ENCODE data around the gene TMEM158. TPM values are rescaled to one million over a fixed set of nuclear protein-coding genes. Genes with fewer than 3 reads are reported as not detected.

TMEM158 gene
- total RNA-seq, 2 experiments from 2014 or later, result not detected

DNA sequence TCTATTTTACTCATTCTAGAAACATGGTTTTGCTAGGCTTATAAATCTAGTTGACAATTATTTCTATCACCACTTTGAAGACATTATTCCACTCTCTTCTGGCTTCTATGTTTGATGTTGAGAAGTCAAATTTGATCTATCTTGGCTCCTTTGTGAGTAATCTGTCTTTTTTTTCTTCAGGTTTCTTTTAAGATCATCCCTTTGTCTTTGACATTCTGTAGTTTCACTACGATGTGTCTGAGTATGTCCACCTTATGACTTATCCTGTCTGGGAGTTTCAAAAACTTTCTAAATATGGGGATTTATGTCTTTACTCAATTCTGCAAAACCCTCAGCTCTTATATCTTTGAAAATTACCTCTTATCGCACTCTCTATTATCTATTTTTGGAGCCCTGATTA lies 41.0 kb upstream of the TMEM158 start:
- H3K9me3 ChIP-seq (ENCODE audit: control insufficient read depth in 1 of 2, insufficient read depth in 1 of 2, low read length in 2 of 2), result no peaks in the 10 kb centered on the region
- H3K4me1 ChIP-seq (ENCODE audit: insufficient read depth, low read length), result no peaks in the 10 kb centered on the region
- H3K4me3 ChIP-seq (ENCODE audit: low read length), result no peak overlapping the region
- H3K27me3 ChIP-seq (ENCODE audit: control insufficient read depth in 1 of 2, insufficient read depth in 2 of 2, low read length in 2 of 2), result no peaks in the 10 kb centered on the region
- DNase-seq (no peak), ATAC-seq (ENCODE audit: poor library complexity) (no peak)
- Mint-ChIP-seq H3K4me3 (no peak overlapping the region), H3K9me3 (no peaks in the 10 kb centered on the region), H3K27ac (no peak overlapping the region), H3K4me1 (ENCODE audit: low read depth) (no peaks in the 10 kb centered on the region), H3K27me3 (no peaks in the 10 kb centered on the region), H3K36me3 (ENCODE audit: low read depth) (no peaks in the 10 kb centered on the region)
- TF ChIP-seq, protein P1, sequence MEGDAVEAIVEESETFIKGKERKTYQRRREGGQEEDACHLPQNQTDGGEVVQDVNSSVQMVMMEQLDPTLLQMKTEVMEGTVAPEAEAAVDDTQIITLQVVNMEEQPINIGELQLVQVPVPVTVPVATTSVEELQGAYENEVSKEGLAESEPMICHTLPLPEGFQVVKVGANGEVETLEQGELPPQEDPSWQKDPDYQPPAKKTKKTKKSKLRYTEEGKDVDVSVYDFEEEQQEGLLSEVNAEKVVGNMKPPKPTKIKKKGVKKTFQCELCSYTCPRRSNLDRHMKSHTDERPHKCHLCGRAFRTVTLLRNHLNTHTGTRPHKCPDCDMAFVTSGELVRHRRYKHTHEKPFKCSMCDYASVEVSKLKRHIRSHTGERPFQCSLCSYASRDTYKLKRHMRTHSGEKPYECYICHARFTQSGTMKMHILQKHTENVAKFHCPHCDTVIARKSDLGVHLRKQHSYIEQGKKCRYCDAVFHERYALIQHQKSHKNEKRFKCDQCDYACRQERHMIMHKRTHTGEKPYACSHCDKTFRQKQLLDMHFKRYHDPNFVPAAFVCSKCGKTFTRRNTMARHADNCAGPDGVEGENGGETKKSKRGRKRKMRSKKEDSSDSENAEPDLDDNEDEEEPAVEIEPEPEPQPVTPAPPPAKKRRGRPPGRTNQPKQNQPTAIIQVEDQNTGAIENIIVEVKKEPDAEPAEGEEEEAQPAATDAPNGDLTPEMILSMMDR (IDR thresholded peaks at IDR 0.05), result no peak
- POLR2A ChIA-PET, result no interaction called here
- CTCF ChIA-PET, result no interaction called here
- H3K27ac ChIP-seq (ENCODE audit: low read depth in 1 of 2, low read length in 2 of 2), result no peak overlapping the region
- H3K36me3 ChIP-seq (ENCODE audit: insufficient read depth, low read length), result no peaks in the 10 kb centered on the region
- intact Hi-C loops (cut with DNase I, micrococcal nuclease), result no loop called here

DNA sequence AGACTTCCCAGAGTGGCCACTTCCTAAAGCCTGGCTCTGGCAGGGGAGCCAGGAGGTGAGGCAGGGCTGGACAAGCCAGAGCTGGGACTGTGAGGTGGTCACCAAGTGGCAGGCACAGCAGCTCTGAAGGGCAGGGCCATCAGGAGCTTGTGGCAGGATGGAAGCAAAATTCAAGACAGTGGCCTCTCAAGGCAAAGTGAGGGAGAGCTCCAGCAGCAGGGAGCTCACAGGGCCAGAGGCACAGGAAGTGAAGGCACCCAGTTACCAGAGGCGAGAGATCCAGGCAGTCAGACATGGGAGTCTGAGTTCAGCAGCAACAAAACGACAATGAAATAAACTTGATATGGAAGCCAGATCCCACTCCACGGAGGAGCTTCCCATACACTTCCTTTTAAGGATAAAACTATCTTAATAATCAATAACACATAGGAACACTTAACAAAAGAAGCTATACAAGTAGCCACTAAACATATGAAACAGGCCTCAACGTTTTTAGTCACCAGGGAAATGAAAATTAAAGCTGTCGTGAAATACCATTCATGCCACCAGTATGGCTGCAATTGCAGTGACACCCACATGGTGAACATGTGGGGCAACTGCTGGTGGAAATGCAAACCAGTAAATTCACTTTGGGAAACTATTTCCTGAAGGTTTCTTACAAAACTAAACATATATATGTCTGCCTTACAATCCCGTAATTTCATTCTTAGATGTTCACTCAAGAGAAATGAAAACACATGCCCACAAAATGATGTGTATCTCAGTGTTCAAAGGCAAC lies 35.4 kb upstream of the TMEM158 start:
- Histone ChIP-seq H3K4me3 (ENCODE audit: low read length) (no peak overlapping the region), H3K9me3 (ENCODE audit: control insufficient read depth in 1 of 2, insufficient read depth in 1 of 2, low read length in 2 of 2) (no peaks in the 10 kb centered on the region), H3K36me3 (ENCODE audit: insufficient read depth, low read length) (no peaks in the 10 kb centered on the region), H3K4me1 (ENCODE audit: insufficient read depth, low read length) (no peaks in the 10 kb centered on the region), H3K27ac (ENCODE audit: low read depth in 1 of 2, low read length in 2 of 2) (no peak overlapping the region), H3K27me3 (ENCODE audit: control insufficient read depth in 1 of 2, insufficient read depth in 2 of 2, low read length in 2 of 2) (no peaks in the 10 kb centered on the region)
- H3K36me3 Mint-ChIP-seq (ENCODE audit: low read depth), result no peaks in the 10 kb centered on the region
- H3K4me1 Mint-ChIP-seq (ENCODE audit: low read depth), result no peaks in the 10 kb centered on the region
- CTCF ChIA-PET, result no interaction called here
- DNase-seq, result no peak
- H3K4me3 Mint-ChIP-seq, result no peak overlapping the region
- H3K27ac Mint-ChIP-seq, result no peak overlapping the region
- no peak for ATAC-seq (ENCODE audit: poor library complexity)
- TF ChIP-seq, protein P1 (IDR thresholded peaks at IDR 0.05), result no peak
- H3K27me3 Mint-ChIP-seq, result no peaks in the 10 kb centered on the region
- no peaks in the 10 kb centered on the region for H3K9me3 Mint-ChIP-seq
- POLR2A ChIA-PET, result no interaction called here
- intact Hi-C loops (cut with DNase I, micrococcal nuclease), result no loop called here

GRCh38 chr3:45259133-45259532 lies 33.0 kb upstream of the TMEM158 start:
- Histone ChIP-seq H3K36me3 (ENCODE audit: insufficient read depth, low read length) (no peaks in the 10 kb centered on the region), H3K27ac (ENCODE audit: low read depth in 1 of 2, low read length in 2 of 2) (no peak overlapping the region), H3K9me3 (ENCODE audit: control insufficient read depth in 1 of 2, insufficient read depth in 1 of 2, low read length in 2 of 2) (no peaks in the 10 kb centered on the region), H3K4me1 (ENCODE audit: insufficient read depth, low read length) (no peaks in the 10 kb centered on the region), H3K27me3 (ENCODE audit: control insufficient read depth in 1 of 2, insufficient read depth in 2 of 2, low read length in 2 of 2) (no peaks in the 10 kb centered on the region), H3K4me3 (ENCODE audit: low read length) (no peak overlapping the region)
- DNase-seq (no peak), ATAC-seq (ENCODE audit: poor library complexity) (no peak)
- CTCF ChIA-PET, result no interaction called here
- Mint-ChIP-seq H3K36me3 (ENCODE audit: low read depth) (no peaks in the 10 kb centered on the region), H3K4me1 (ENCODE audit: low read depth) (no peaks in the 10 kb centered on the region), H3K4me3 (no peak overlapping the region), H3K9me3 (no peaks in the 10 kb centered on the region), H3K27ac (no peak overlapping the region), H3K27me3 (no peaks in the 10 kb centered on the region)
- intact Hi-C loops (cut with DNase I, micrococcal nuclease), result no loop called here
- POLR2A ChIA-PET, result no interaction called here
- TF ChIP-seq, protein P1 (IDR thresholded peaks at IDR 0.05), result no peak
